ENCODE results near the gene SLC35C1.

The SLC35C1 gene

GRCh38 chr11:45848654-45849081, 43.7 kb downstream of the SLC35C1 start:
- no peaks in the 10 kb centered on the region for H3K36me3 ChIP-seq (ENCODE audit: control insufficient read depth, insufficient read depth, low read length)
- H3K9ac ChIP-seq (ENCODE audit: low read length): no peak overlapping the region
- no peak overlapping the region for H3K27ac ChIP-seq (ENCODE audit: low read depth, low read length)
- H3K4me1 ChIP-seq (ENCODE audit: control insufficient read depth, insufficient read depth, low read length): peaks cover 27% of the 10 kb centered on the region
- peaks cover 27% of the 10 kb centered on the region for H3K27me3 ChIP-seq (ENCODE audit: control insufficient read depth, insufficient read depth, low read length)
- peak overlapping the region; percentile 93; the same call in 1 of the 2 replicates for H3K4me3 ChIP-seq (ENCODE audit: low read depth, low read length)
- no peaks in the 10 kb centered on the region for H3K9me3 ChIP-seq (ENCODE audit: control insufficient read depth, insufficient read depth, low read depth, low read length)

GRCh38 chr11:45850446-45850845, 45.5 kb downstream of the SLC35C1 start:
- H3K9ac ChIP-seq (ENCODE audit: low read length): no peak overlapping the region
- peaks cover 20% of the 10 kb centered on the region for H3K27me3 ChIP-seq (ENCODE audit: control insufficient read depth, insufficient read depth, low read length)
- no peak overlapping the region for H3K27ac ChIP-seq (ENCODE audit: low read depth, low read length)
- no peaks in the 10 kb centered on the region for H3K36me3 ChIP-seq (ENCODE audit: control insufficient read depth, insufficient read depth, low read length)
- H3K4me3 ChIP-seq (ENCODE audit: low read depth, low read length): no peak overlapping the region
- no peaks in the 10 kb centered on the region for H3K9me3 ChIP-seq (ENCODE audit: control insufficient read depth, insufficient read depth, low read depth, low read length)
- peaks cover 39% of the 10 kb centered on the region for H3K4me1 ChIP-seq (ENCODE audit: control insufficient read depth, insufficient read depth, low read length)

GRCh38 chr11:45851228-45851627, 46.3 kb downstream of the SLC35C1 start:
- Histone ChIP-seq H3K27me3 (ENCODE audit: control insufficient read depth, insufficient read depth, low read length) (peaks cover 13% of the 10 kb centered on the region), H3K27ac (ENCODE audit: low read depth, low read length) (no peak overlapping the region), H3K36me3 (ENCODE audit: control insufficient read depth, insufficient read depth, low read length) (no peaks in the 10 kb centered on the region), H3K4me1 (ENCODE audit: control insufficient read depth, insufficient read depth, low read length) (peaks cover 42% of the 10 kb centered on the region), H3K9me3 (ENCODE audit: control insufficient read depth, insufficient read depth, low read depth, low read length) (no peaks in the 10 kb centered on the region), H3K9ac (ENCODE audit: low read length) (no peak overlapping the region), H3K4me3 (ENCODE audit: low read depth, low read length) (no peak overlapping the region)

GRCh38 chr11:45852018-45852711, 47.2 kb downstream of the SLC35C1 start:
- Histone ChIP-seq H3K36me3 (ENCODE audit: control insufficient read depth, insufficient read depth, low read length) (peaks cover 4% of the 10 kb centered on the region), H3K9ac (ENCODE audit: low read length) (no peak overlapping the region), H3K27ac (ENCODE audit: low read depth, low read length) (no peak overlapping the region), H3K27me3 (ENCODE audit: control insufficient read depth, insufficient read depth, low read length) (0 out of 2 replicates have a peak, but pooled peaks cover 5% of the 10 kb centered on the region), H3K9me3 (ENCODE audit: control insufficient read depth, insufficient read depth, low read depth, low read length) (no peaks in the 10 kb centered on the region), H3K4me1 (ENCODE audit: control insufficient read depth, insufficient read depth, low read length) (peaks cover 42% of the 10 kb centered on the region), H3K4me3 (ENCODE audit: low read depth, low read length) (peak overlapping the region; percentile 12; the same call in 1 of the 2 replicates)

- peaks cover 7% of the 10 kb centered on the region for H3K36me3 ChIP-seq (ENCODE audit: control insufficient read depth, insufficient read depth, low read length)
Observed at GRCh38 chr11:45852712-45853101, 47.8 kb downstream of the SLC35C1 start.

GRCh38 chr11:45853332-45854219, 48.6 kb downstream of the SLC35C1 start:
- no peak overlapping the region for H3K27ac ChIP-seq (ENCODE audit: low read depth, low read length)
- no peak overlapping the region for H3K9ac ChIP-seq (ENCODE audit: low read length)
- H3K4me1 ChIP-seq (ENCODE audit: control insufficient read depth, insufficient read depth, low read length): peaks cover 43% of the 10 kb centered on the region
- no peak overlapping the region for H3K4me3 ChIP-seq (ENCODE audit: low read depth, low read length)
- peaks cover 8% of the 10 kb centered on the region for H3K36me3 ChIP-seq (ENCODE audit: control insufficient read depth, insufficient read depth, low read length)
- 0 out of 2 replicates have a peak, but pooled peaks cover under 1% of the 10 kb centered on the region for H3K27me3 ChIP-seq (ENCODE audit: control insufficient read depth, insufficient read depth, low read length)
- H3K9me3 ChIP-seq (ENCODE audit: control insufficient read depth, insufficient read depth, low read depth, low read length): no peaks in the 10 kb centered on the region

More at GRCh38 chr11:45852712-45853101, 47.8 kb downstream of the SLC35C1 start:
- Histone ChIP-seq H3K27ac (ENCODE audit: low read depth, low read length) (no peak overlapping the region), H3K9me3 (ENCODE audit: control insufficient read depth, insufficient read depth, low read depth, low read length) (no peaks in the 10 kb centered on the region), H3K4me3 (ENCODE audit: low read depth, low read length) (peak overlapping the region; percentile 12; the same call in 1 of the 2 replicates), H3K9ac (ENCODE audit: low read length) (no peak overlapping the region), H3K27me3 (ENCODE audit: control insufficient read depth, insufficient read depth, low read length) (0 out of 2 replicates have a peak, but pooled peaks cover 5% of the 10 kb centered on the region), H3K4me1 (ENCODE audit: control insufficient read depth, insufficient read depth, low read length) (peaks cover 42% of the 10 kb centered on the region)

GRCh38 chr11:45855308-45855707, 50.4 kb downstream of the SLC35C1 start:
- Histone ChIP-seq H3K9ac (ENCODE audit: low read length) (no peak overlapping the region), H3K36me3 (ENCODE audit: control insufficient read depth, insufficient read depth, low read length) (peaks cover 12% of the 10 kb centered on the region), H3K4me1 (ENCODE audit: control insufficient read depth, insufficient read depth, low read length) (peaks cover 52% of the 10 kb centered on the region), H3K27me3 (ENCODE audit: control insufficient read depth, insufficient read depth, low read length) (no peaks in the 10 kb centered on the region), H3K4me3 (ENCODE audit: low read depth, low read length) (no peak overlapping the region), H3K9me3 (ENCODE audit: control insufficient read depth, insufficient read depth, low read depth, low read length) (no peaks in the 10 kb centered on the region), H3K27ac (ENCODE audit: low read depth, low read length) (no peak overlapping the region)

GRCh38 chr11:45856044-45856468, 51.1 kb downstream of the SLC35C1 start:
- H3K4me1 ChIP-seq (ENCODE audit: control insufficient read depth, insufficient read depth, low read length): peaks cover 52% of the 10 kb centered on the region
- no peak overlapping the region for H3K9ac ChIP-seq (ENCODE audit: low read length)
- H3K9me3 ChIP-seq (ENCODE audit: control insufficient read depth, insufficient read depth, low read depth, low read length): no peaks in the 10 kb centered on the region
- no peak overlapping the region for H3K4me3 ChIP-seq (ENCODE audit: low read depth, low read length)
- H3K27ac ChIP-seq (ENCODE audit: low read depth, low read length): no peak overlapping the region
- no peaks in the 10 kb centered on the region for H3K27me3 ChIP-seq (ENCODE audit: control insufficient read depth, insufficient read depth, low read length)
- peaks cover 19% of the 10 kb centered on the region for H3K36me3 ChIP-seq (ENCODE audit: control insufficient read depth, insufficient read depth, low read length)

- H3K4me1 ChIP-seq (ENCODE audit: control insufficient read depth, insufficient read depth, low read length): peaks cover 39% of the 10 kb centered on the region
- no peak overlapping the region for H3K27ac ChIP-seq (ENCODE audit: low read depth, low read length)
- H3K27me3 ChIP-seq (ENCODE audit: control insufficient read depth, insufficient read depth, low read length): no peaks in the 10 kb centered on the region
- H3K9me3 ChIP-seq (ENCODE audit: control insufficient read depth, insufficient read depth, low read depth, low read length): no peaks in the 10 kb centered on the region
- no peak overlapping the region for H3K9ac ChIP-seq (ENCODE audit: low read length)
- H3K36me3 ChIP-seq (ENCODE audit: control insufficient read depth, insufficient read depth, low read length): peaks cover 39% of the 10 kb centered on the region
- no peak overlapping the region for H3K4me3 ChIP-seq (ENCODE audit: low read depth, low read length)
Observed at GRCh38 chr11:45857961-45858474, 53.1 kb downstream of the SLC35C1 start.

GRCh38 chr11:45858751-45859398, 53.9 kb downstream of the SLC35C1 start:
- no peaks in the 10 kb centered on the region for H3K27me3 ChIP-seq (ENCODE audit: control insufficient read depth, insufficient read depth, low read length)
- H3K4me3 ChIP-seq (ENCODE audit: low read depth, low read length): no peak overlapping the region
- no peak overlapping the region for H3K27ac ChIP-seq (ENCODE audit: low read depth, low read length)
- peaks cover 30% of the 10 kb centered on the region for H3K4me1 ChIP-seq (ENCODE audit: control insufficient read depth, insufficient read depth, low read length)
- no peak overlapping the region for H3K9ac ChIP-seq (ENCODE audit: low read length)
- peaks cover 47% of the 10 kb centered on the region for H3K36me3 ChIP-seq (ENCODE audit: control insufficient read depth, insufficient read depth, low read length)
- H3K9me3 ChIP-seq (ENCODE audit: control insufficient read depth, insufficient read depth, low read depth, low read length): no peaks in the 10 kb centered on the region

All from HUES6 (cell line).